ENCODE data around the gene IL32.
"Not testable (repeated sequence)": the region's sequence is repeated elsewhere in the genome, so short reads cannot be mapped to it uniquely, and the experiment has no call there.

IL32 gene

GRCh38 chr16:3049921-3050481, 15.4 kb upstream of the IL32 start:
- no peak for DNase-seq (ENCODE audit: low read depth in 1 of 2, low spot score in 1 of 2)
- TF ChIP-seq JUND (IDR thresholded peaks at IDR 0.05; ENCODE audit: low read depth) = no peak
- in situ Hi-C loops (cut with HindIII; ENCODE audit: low pct_unique_long_range_greater_than_20kb, low sequenced_read_pairs) = no loop called here

DNA sequence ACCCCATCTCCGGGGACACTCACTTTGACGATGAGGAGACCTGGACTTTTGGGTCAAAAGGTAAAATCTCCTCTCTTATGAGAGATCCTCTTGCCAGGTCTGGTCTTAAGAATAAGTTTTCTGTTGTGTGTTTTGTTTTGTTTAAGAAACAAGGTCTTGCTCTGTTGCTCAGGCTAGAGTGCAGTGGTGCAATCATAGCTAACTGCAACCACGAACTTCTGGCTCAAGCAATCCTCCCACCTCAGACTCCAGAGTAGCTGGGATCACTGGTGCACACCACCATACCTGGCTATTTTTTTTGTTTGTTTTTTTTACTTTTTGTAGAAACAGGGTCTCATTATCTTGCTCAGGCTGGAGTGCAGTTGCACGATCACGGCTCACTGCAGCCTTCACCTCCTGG, 15.0 kb upstream of the IL32 start:
- in situ Hi-C loops (cut with HindIII; ENCODE audit: low pct_unique_long_range_greater_than_20kb, low sequenced_read_pairs) = no loop called here
- no peak for DNase-seq (ENCODE audit: low read depth in 1 of 2, low spot score in 1 of 2)
- no peak for TF ChIP-seq JUND (IDR thresholded peaks at IDR 0.05; ENCODE audit: low read depth)

GRCh38 chr16:3051009-3051408, 14.4 kb upstream of the IL32 start:
- in situ Hi-C loops (cut with HindIII; ENCODE audit: low pct_unique_long_range_greater_than_20kb, low sequenced_read_pairs) = no loop called here
- no peak for DNase-seq (ENCODE audit: low read depth in 1 of 2, low spot score in 1 of 2)

DNA sequence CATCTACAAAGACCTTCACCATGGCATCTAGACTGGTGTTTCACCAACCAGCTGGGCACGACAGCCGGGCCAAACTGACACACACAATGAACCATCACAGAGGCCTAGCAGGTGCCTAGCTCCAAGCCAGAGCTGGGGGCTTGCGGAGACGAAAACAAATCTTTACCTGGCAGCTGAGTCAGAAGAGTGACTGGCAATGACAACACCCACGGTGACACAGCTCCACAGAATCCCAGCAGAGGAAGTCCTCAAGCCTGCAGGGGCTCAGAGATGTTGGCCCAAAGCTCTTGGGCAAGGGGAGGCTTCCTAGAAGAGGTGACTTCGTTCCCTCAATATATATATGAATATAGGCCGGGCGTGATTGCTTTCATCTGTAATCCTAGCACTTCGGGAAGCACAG, 13.9 kb upstream of the IL32 start:
- in situ Hi-C loops (cut with HindIII; ENCODE audit: low pct_unique_long_range_greater_than_20kb, low sequenced_read_pairs) = no loop called here
- TF ChIP-seq JUND (IDR thresholded peaks at IDR 0.05; ENCODE audit: low read depth) = no peak
- DNase-seq (ENCODE audit: low read depth in 1 of 2, low spot score in 1 of 2) = no peak

More at GRCh38 chr16:3051009-3051408, 14.4 kb upstream of the IL32 start:
- TF ChIP-seq JUND (IDR thresholded peaks at IDR 0.05; ENCODE audit: low read depth) = no peak

DNA sequence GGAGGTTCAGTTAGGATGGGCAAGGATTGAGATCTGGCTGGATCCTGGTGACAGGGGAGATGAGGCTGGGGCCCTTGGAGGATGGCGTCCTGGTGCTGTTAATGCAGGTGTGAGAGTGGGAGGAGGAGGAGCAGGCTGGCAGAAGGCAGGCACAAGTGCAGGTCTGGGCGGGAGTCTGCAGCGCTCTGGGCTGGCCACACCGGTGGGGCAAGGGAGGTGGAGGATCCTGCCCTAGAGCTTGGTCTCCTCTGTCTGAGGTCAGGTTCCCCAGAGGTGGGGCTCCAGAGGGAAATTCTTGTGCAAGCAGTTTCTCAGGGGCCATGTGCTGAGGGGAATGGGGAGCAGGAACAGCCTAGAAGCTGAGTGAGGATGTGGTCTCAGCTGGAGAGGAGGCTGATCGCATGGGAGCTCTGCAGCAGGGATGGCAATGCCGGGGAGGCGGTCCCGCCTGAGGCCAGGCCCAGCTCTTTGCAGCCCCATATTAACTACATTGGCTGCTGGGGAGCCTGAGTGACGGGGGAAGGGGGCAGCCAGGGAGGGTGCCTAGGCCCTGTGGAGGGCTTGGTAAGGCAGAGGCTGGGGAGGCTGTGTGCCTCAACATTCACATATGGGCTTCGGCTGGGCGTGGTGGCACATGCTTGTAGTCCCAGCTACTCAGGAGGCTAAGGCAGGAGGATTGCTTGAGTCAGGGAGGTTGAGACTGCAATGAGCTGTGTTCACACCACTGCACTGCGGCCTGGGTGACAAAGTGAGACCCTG, 12.7 kb upstream of the IL32 start:
- DNase-seq (ENCODE audit: low read depth in 1 of 2, low spot score in 1 of 2) = not testable (repeated sequence)

DNA sequence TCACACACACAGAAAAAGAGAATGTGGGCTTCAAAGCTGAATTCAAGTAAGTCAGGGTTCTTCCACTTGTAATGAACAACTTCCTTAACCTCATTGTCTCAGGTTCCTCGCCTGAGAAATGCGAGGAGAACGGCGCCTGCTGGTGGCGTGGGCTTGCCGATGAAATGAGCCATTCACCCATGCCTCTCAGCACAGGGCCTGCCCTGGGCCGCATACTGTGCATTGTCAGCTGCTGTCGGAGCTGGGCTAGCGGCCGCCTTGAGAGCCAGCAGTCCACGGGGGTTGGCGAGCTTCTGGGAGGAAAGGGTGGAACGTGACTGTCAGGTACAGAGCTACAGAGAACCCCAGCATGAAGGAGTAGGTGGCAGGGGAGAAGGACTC, 12.1 kb upstream of the IL32 start:
- DNase-seq (ENCODE audit: low read depth in 1 of 2, low spot score in 1 of 2); in situ Hi-C loops (cut with HindIII; ENCODE audit: low pct_unique_long_range_greater_than_20kb, low sequenced_read_pairs): not testable (repeated sequence)

More for the DNA sequence above, 12.7 kb upstream of the IL32 start:
- in situ Hi-C loops (cut with HindIII; ENCODE audit: low pct_unique_long_range_greater_than_20kb, low sequenced_read_pairs) = not testable (repeated sequence)

- in situ Hi-C loops (cut with HindIII; ENCODE audit: low pct_unique_long_range_greater_than_20kb, low sequenced_read_pairs) = no loop called here
- DNase-seq (ENCODE audit: low read depth in 1 of 2, low spot score in 1 of 2) = no peak
- TF ChIP-seq JUND (IDR thresholded peaks at IDR 0.05; ENCODE audit: low read depth) = no peak
These were observed 10.3 kb upstream of the IL32 start for GRCh38 chr16:3054965-3055733.

DNA sequence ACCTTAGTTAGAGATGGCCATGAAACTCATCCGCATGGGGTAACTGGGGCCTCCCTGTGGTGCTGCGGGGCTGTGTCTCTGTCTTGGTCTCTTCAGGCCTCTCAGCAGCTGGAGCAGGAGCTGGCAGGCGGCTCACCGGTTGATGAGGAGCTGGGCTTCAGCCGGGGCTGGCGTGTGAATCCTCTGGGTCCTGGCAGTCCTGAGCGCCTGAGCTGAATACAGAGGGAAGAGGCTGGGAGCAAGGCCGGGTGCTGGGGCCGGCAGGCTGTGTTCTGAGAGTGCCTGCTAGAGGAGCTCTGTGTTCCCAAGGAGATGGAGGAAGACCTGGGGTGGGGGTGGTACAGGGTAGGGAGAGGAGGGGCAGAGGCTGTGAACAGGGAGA, 9.7 kb upstream of the IL32 start:
- DNase-seq (ENCODE audit: low read depth in 1 of 2, low spot score in 1 of 2); in situ Hi-C loops (cut with HindIII; ENCODE audit: low pct_unique_long_range_greater_than_20kb, low sequenced_read_pairs): not testable (repeated sequence)

- no peak for DNase-seq (ENCODE audit: low read depth in 1 of 2, low spot score in 1 of 2)
- in situ Hi-C loops (cut with HindIII; ENCODE audit: low pct_unique_long_range_greater_than_20kb, low sequenced_read_pairs) = no loop called here
- no peak for TF ChIP-seq JUND (IDR thresholded peaks at IDR 0.05; ENCODE audit: low read depth)
These were observed 8.9 kb upstream of the IL32 start for GRCh38 chr16:3056336-3057180.

DNA sequence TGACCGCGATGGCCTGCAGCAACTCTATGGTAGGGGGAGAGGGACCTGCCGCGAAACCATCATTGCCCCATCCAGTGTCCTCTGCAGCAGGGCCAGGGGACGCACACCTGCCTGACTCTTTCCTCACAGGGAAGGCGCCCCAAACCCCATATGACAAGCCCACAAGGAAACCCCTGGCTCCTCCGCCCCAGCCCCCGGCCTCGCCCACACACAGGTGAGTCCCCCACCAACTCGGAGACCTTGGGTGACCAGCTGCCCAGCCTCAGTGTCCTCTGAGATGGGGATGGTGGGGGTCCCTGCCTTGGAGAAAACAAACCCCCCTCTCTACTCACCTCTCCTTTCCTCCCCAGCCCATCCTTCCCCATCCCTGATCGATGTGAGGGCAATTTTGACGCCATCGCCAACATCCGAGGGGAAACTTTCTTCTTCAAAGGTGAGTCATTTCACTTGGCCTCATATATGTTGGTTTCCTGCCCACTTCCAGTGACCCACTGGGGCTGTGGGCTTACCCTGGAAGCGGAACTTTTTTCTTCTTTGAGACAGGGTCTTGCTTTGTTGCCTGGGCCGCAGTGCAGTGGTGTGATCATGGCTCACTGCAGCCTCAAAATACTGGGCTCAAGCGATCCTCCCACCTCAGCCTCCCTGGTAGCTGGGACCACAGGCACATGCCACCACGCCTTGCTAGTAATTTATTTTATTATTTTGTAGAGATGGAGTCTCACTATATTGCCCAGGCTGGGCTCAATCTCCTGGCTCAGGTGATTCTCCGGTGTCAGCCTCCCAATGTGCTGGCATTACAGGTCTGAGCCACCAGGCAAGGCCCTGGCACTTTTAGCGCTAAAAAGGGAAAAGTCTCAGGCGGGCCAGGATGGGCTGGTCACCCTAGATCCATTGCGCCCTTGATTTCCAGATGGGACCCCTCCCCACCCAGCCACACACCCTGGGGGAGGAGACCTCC, 8.0 kb upstream of the IL32 start:
- TF ChIP-seq JUND (IDR thresholded peaks at IDR 0.05; ENCODE audit: low read depth) = no peak

DNA sequence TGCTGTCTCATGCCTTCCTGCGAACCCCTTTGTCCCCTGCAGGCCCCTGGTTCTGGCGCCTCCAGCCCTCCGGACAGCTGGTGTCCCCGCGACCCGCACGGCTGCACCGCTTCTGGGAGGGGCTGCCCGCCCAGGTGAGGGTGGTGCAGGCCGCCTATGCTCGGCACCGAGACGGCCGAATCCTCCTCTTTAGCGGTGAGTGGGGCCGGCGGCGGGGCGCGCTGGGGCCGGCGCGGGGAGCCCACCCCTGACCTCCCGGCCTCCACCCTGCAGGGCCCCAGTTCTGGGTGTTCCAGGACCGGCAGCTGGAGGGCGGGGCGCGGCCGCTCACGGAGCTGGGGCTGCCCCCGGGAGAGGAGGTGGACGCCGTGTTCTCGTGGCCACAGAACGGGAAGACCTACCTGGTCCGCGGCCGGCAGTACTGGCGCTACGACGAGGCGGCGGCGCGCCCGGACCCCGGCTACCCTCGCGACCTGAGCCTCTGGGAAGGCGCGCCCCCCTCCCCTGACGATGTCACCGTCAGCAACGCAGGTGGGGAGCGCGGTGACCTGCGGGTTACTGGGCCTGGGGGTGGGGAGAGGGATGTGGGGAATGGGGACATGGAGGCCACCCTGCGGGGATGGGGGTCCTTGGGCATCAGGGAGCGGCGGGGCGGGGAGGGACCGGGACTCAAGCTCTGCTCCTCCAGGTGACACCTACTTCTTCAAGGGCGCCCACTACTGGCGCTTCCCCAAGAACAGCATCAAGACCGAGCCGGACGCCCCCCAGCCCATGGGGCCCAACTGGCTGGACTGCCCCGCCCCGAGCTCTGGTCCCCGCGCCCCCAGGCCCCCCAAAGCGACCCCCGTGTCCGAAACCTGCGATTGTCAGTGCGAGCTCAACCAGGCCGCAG, 7.1 kb upstream of the IL32 start:
- no peak for TF ChIP-seq JUND (IDR thresholded peaks at IDR 0.05; ENCODE audit: low read depth)
- in situ Hi-C loops (cut with HindIII; ENCODE audit: low pct_unique_long_range_greater_than_20kb, low sequenced_read_pairs) = no loop called here
- peak in 1 of 2 experiments; percentile 73 for DNase-seq (ENCODE audit: low read depth in 1 of 2, low spot score in 1 of 2)

More for the DNA sequence above, 8.0 kb upstream of the IL32 start:
- DNase-seq (ENCODE audit: low read depth in 1 of 2, low spot score in 1 of 2) = no peak
- in situ Hi-C loops (cut with HindIII; ENCODE audit: low pct_unique_long_range_greater_than_20kb, low sequenced_read_pairs) = no loop called here
